Activated CD4-positive, alpha-beta memory T cell treated with anti-CD3 and anti-CD28 coated beads for 36 hours (primary cell): ENCODE measurements around the gene CLPSL1. TPM values are rescaled to one million over a fixed set of nuclear protein-coding genes. Genes with fewer than 3 reads are reported as not detected.

Experiments
- CTCF ChIA-PET: fragments of 350-600 bp; sonication (Branson Sonifier 250); formaldehyde crosslinking; loops from one replicate; lab custom pipeline; 2021; ENCODE audit warnings: antibody characterized with exemption, inconsistent platforms; lab: Charles Lee
- POLR2A ChIA-PET: fragments of 350-600 bp; sonication (Branson Sonifier 250); formaldehyde crosslinking; loops from one replicate; lab custom pipeline; 2021; ENCODE audit warnings: antibody characterized with exemption; lab: Charles Lee
- DNase-seq: peaks from one replicate; pipeline ENCODE4 v3.0.0-alpha.2; 2020
- H3K27ac Mint-ChIP-seq: one replicate; pipeline ENCODE4 v1.8.0; 2021; ENCODE audit warnings: mixed read lengths
- H3K27me3 Mint-ChIP-seq: one replicate; pipeline ENCODE4 v1.8.0; 2021; ENCODE audit warnings: mixed read lengths
- H3K36me3 Mint-ChIP-seq: one replicate; pipeline ENCODE4 v1.8.0; 2021; ENCODE audit warnings: mixed read lengths
- H3K4me1 Mint-ChIP-seq: one replicate; pipeline ENCODE4 v1.8.0; 2021; ENCODE audit warnings: low read depth, mixed read lengths
- H3K4me3 Mint-ChIP-seq: one replicate; pipeline ENCODE4 v1.8.0; 2021; ENCODE audit warnings: mild to moderate bottlenecking, mixed read lengths
- H3K9me3 Mint-ChIP-seq: one replicate; pipeline ENCODE4 v1.8.0; 2021; ENCODE audit warnings: mixed read lengths
- intact Hi-C: fragments of 100-400 bp; cut with micrococcal nuclease; formaldehyde crosslinking; loops from one replicate; pipeline ENCODE4 v1.15.1; 2023
- total RNA-seq, 2 experiments: library from RNA; stranded (reverse); gene quantifications; one replicate each; pipeline ENCODE4 v1.2.3, GENCODE V29; 2021

The CLPSL1 gene
- total RNA-seq, 2 experiments from 2014 or later: not detected

DNA sequence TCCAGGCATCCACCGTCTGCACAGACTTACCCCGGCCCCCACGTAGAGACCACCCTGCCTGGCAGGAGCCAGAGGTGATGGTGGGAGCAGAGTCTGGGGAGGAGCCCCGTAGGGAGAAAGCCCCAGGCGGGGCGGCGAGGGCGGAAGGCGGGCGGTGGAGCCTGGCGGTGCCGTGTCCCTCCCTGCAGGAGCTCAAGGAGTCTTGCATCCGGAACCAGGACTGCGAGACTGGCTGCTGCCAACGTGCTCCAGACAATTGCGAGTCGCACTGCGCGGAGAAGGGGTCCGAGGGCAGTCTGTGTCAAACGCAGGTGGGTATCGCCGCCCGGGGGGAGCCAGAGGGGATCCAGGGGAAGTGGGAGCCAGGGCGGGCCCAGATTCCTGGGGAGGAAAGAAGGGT, 6.0 kb downstream of the CLPSL1 start:
- Mint-ChIP-seq H3K27ac (no peak overlapping the region), H3K27me3 (peaks cover 42% of the 10 kb centered on the region), H3K9me3 (no peaks in the 10 kb centered on the region), H3K4me1 (no peaks in the 10 kb centered on the region), H3K36me3 (no peaks in the 10 kb centered on the region), H3K4me3 (no peak overlapping the region)
- DNase-seq: no peak
- ChIA-PET POLR2A (no interaction called here), CTCF (no interaction called here)
- intact Hi-C loops: no loop called here

DNA sequence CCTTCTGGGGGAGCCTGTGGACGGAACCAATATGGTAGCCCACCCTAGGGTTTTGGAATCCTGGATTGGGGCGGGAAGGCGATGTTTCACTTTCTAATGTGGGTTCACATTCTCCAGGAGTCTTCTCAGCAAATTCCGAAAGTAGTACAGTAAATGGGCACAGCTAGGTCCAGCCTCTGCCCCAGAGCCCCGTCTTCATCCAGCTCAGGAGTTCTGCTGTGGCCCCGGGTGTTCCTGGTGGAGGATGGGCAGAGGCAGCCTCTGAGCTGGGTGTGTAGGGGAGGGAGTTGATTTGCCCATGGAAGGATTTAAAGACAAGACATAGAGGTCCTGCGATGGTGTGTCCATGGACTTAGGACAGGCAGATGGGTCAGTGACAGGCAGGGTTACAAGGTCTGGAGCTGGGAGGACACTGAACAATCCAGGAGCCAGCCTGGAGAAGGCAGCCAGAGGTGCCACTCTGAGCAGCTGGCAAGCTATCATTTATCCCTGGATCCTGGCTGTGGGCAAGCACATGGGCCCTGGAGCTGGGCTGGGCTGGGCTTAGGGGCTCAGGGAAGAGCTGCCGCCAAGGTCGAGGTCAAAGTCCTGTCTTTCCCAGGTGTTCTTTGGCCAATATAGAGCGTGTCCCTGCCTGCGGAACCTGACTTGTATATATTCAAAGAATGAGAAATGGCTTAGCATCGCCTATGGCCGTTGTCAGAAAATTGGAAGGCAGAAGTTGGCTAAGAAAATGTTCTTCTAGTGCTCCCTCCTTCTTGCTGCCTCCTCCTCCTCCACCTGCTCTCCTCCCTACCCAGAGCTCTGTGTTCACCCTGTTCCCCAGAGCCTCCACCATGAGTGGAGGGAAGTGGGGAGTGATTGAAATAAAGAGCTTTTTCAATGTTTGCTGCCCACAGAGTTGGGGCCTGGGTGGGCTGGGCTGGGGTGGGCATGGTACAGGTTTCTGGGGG, 6.7 kb downstream of the CLPSL1 start:
- POLR2A ChIA-PET: no interaction called here
- H3K4me1 Mint-ChIP-seq: no peaks in the 10 kb centered on the region
- H3K27me3 Mint-ChIP-seq: peaks cover 42% of the 10 kb centered on the region
- no peaks in the 10 kb centered on the region for H3K9me3 Mint-ChIP-seq
- H3K27ac Mint-ChIP-seq: no peak overlapping the region
- H3K36me3 Mint-ChIP-seq: no peaks in the 10 kb centered on the region
- DNase-seq: no peak
- no peak overlapping the region for H3K4me3 Mint-ChIP-seq
- CTCF ChIA-PET: no interaction called here
- intact Hi-C loops: no loop called here

DNA sequence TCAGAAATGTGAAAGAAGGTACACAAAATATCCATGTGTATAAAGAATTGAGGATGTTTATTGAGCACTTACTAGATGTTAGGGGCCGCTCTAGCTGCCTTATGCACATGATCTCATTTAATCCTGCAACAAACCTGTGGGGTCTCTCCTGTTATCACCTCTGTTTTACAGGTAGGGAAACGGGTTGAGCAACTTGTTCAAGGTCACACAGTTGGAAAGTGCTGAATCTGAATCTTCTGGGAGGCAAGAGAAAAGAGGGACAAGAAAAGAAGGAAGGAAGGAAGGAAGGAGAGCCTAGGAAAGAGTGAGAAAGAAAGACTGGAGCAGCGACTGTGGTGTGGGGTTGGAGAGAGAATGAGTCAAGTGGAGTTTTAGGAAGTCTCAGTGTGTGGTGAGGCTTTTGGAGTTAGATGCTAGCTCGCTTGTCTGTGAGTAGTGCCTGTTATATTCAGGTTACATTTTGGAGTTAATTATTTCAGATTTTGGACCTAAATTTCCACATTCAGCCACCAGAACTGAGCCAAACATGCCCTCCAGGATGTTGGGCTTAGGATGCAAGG, 7.7 kb downstream of the CLPSL1 start:
- H3K36me3 Mint-ChIP-seq: no peaks in the 10 kb centered on the region
- DNase-seq: no peak
- H3K27me3 Mint-ChIP-seq: peaks cover 44% of the 10 kb centered on the region
- intact Hi-C loops: no loop called here
- no peaks in the 10 kb centered on the region for H3K4me1 Mint-ChIP-seq
- POLR2A ChIA-PET: no interaction called here
- H3K4me3 Mint-ChIP-seq: no peak overlapping the region
- CTCF ChIA-PET: no interaction called here
- no peaks in the 10 kb centered on the region for H3K9me3 Mint-ChIP-seq
- no peak overlapping the region for H3K27ac Mint-ChIP-seq

DNA sequence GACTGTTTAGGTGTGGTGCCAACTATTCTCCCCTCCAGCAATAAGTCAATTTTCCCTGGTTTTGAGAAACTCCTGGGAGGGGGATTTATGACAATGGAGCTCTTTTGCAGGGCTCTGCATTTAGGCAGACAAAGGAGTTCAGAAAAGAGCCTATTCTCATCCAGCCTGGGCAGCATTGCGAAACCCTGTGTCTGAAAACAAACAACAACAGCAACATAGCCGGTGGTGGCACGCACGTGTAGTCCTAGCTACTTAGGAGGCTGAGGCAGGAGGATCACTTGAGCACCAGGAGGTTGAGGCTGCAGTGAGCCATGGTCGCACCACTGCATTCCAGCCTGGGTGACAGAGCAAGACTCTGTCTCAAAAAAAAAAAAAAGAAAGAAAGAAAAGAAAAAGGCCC, 9.9 kb downstream of the CLPSL1 start:
- Mint-ChIP-seq H3K27ac (no peak overlapping the region), H3K9me3 (no peaks in the 10 kb centered on the region), H3K4me1 (no peaks in the 10 kb centered on the region), H3K4me3 (no peak overlapping the region), H3K36me3 (no peaks in the 10 kb centered on the region), H3K27me3 (peaks cover 33% of the 10 kb centered on the region)
- ChIA-PET POLR2A (no interaction called here), CTCF (no interaction called here)
- intact Hi-C loops: no loop called here
- no peak for DNase-seq

DNA sequence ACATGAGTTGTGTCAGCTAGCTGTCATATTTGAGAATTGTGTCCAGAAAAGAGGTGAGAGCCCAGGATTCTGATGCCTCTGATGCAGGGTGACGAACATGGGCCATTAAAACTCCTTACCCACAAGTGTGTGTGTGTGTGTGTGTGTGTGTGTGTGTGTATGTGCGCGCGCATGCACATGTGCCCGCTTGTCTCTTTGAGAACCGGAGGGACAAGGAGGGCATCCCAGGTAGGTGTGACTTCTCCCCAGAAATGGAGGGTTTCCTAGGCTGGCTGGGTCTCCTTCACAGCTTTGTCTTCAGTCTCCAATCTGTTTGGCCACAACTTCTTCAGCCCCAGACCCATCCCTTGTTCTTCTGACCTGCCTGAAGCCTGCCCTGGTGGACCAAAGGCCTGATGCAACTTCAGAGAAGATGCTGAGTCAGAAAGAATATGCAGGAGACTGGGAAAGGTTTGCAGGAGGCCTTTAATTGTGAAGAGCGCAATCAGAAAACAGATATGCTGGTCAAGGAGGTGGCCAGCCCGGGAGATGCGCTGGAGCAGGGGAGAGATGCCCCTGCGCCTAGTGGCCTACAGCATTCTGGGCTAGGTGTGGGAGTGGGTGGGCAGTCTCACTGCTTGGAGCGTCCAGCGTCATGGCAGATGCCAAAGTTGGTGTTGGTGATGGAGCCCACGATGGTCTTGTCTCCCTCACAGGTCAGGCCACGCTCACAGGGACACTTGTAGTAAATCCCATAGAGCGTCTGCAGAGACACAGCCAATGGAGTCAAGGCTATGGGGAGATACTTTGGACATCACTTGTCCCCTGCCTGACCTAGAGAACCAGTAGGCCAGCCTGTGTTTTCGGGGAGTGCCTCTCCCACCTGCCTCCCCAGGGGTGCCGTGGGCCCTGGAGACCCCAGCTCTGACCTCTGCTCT, 14.0 kb downstream of the CLPSL1 start:
- DNase-seq: no peak
- ChIA-PET CTCF (interaction anchor here (0.7 kb wide), 1 partner anchor 267 kb away, joined by 3 read pairs; no protein-coding TSS in a partner anchor), POLR2A (no interaction called here)
- Mint-ChIP-seq H3K27ac (no peak overlapping the region), H3K4me1 (no peaks in the 10 kb centered on the region), H3K27me3 (peaks cover 7% of the 10 kb centered on the region), H3K9me3 (no peaks in the 10 kb centered on the region), H3K36me3 (no peaks in the 10 kb centered on the region), H3K4me3 (no peak overlapping the region)
- intact Hi-C loops: no loop called here

DNA sequence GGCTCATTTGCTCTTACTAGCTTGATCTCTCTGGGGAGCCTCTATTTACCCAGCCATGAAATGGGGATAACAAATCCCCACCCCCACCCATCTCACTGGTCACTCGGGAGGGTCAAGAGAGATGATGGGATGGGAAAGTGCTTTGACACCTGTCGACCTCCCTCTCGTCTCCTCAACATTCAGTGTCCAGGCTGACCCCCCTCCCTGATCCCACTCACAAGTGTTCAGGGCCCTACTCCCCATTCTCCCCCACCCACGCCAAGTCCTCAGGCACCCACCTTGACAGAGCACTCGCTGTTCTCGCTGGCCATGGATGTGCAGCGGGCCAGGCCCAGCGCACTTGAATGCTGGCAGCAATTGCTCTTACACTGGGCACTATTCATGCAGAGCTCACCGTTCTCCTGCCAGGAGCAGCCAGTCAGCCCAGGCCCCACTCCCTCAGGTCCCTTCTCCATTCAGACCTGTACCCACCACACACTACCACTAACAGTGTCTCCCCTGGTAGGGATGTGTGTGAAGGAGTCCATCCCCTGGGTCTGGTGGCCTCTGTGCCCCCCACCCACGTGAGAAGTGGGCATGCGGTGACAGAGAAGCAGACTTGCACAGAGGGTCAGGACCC, 14.7 kb downstream of the CLPSL1 start:
- H3K27ac Mint-ChIP-seq: no peak overlapping the region
- H3K27me3 Mint-ChIP-seq: peaks cover 4% of the 10 kb centered on the region
- no peaks in the 10 kb centered on the region for H3K4me1 Mint-ChIP-seq
- intact Hi-C loops: no loop called here
- no peaks in the 10 kb centered on the region for H3K9me3 Mint-ChIP-seq
- no peak for DNase-seq
- H3K4me3 Mint-ChIP-seq: no peak overlapping the region
- CTCF ChIA-PET: no interaction called here
- H3K36me3 Mint-ChIP-seq: no peaks in the 10 kb centered on the region
- POLR2A ChIA-PET: no interaction called here

DNA sequence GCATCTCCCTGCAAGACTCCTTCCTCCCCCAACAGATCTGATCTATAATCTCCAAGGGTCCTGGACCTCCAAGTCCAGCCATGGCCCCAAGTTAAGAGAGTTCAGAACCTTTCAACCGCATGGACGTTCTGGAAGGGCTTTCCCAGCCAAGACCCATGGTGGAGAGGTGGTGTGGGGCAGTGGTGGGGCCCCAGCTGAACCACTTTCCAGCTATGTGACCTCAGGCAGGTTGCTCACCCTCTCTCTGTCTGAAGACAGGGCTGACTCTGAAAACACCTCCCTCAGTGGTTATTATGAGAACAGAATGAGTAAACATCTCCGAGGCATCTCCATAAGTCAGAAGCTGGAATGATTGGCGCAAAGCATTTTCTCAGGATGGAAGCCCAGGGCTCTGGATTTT, 15.4 kb downstream of the CLPSL1 start:
- H3K4me3 Mint-ChIP-seq: no peak overlapping the region
- intact Hi-C loops: no loop called here
- no peaks in the 10 kb centered on the region for H3K36me3 Mint-ChIP-seq
- H3K27ac Mint-ChIP-seq: no peak overlapping the region
- POLR2A ChIA-PET: no interaction called here
- peaks cover 2% of the 10 kb centered on the region for H3K27me3 Mint-ChIP-seq
- H3K9me3 Mint-ChIP-seq: no peaks in the 10 kb centered on the region
- CTCF ChIA-PET: interaction anchor here (0.6 kb wide), 1 partner anchor 28 kb away, joined by 4 read pairs; no protein-coding TSS in a partner anchor
- DNase-seq: no peak
- H3K4me1 Mint-ChIP-seq: no peaks in the 10 kb centered on the region

DNA sequence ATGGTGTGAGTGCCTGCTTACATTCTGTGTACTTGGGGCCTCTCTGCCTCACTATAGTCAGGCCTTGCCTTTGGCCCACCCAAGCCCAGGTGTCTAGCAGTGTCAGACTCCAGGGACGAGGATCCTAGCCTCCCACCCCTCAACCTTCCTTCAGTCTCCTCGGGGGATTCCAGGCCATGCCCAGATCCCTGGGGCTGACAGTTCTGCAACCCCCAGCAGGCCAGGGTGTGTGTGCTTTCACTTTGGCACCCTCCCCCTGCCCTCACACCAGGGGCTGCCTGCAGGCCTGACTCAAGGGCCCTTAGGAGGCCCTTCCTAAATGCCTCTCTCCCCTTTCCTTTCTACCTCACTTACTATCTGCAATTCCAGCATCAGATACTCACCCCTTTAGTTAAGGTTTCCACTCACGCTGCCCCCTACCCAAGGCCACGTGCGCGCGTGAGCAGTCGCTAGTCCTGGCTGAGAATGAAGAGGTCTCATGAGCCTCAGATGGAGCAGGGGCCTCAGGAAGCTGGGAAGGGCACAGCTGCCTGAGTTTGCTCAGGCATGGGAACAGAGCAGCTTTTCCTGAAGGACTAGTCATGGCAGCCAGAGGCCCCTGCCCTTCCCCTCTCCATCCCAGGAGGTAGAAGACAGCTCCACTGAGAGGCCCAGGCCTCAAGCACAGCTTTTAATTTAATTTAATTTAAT, 17.2 kb downstream of the CLPSL1 start:
- Mint-ChIP-seq H3K4me1 (no peaks in the 10 kb centered on the region), H3K36me3 (no peaks in the 10 kb centered on the region), H3K9me3 (no peaks in the 10 kb centered on the region), H3K27me3 (no peaks in the 10 kb centered on the region), H3K4me3 (no peak overlapping the region), H3K27ac (no peak overlapping the region)
- DNase-seq: no peak
- intact Hi-C loops: no loop called here
- ChIA-PET POLR2A (no interaction called here), CTCF (no interaction called here)

DNA sequence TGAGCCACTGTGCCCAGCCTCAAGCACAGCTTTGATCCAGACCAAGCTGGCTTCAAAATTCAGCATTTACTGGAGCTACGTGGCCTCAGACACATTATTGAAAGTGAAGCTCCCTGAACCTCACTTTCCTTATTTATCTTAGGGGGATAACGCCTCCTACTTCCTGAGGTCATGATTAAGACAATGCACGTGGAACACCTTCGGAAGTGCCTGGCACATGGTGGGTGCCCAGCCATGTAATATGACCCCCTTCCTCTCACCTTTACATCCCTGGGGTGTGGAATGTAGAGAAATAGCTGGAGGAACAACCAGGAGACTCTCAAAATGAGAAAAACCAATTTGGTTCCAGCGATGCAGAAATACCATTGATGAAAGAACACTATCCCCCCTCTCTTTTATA, 17.9 kb downstream of the CLPSL1 start:
- Mint-ChIP-seq H3K9me3 (no peaks in the 10 kb centered on the region), H3K36me3 (no peaks in the 10 kb centered on the region), H3K27ac (no peak overlapping the region), H3K27me3 (no peaks in the 10 kb centered on the region), H3K4me1 (no peaks in the 10 kb centered on the region), H3K4me3 (no peak overlapping the region)
- intact Hi-C loops: no loop called here
- ChIA-PET POLR2A (no interaction called here), CTCF (no interaction called here)
- DNase-seq: no peak

DNA sequence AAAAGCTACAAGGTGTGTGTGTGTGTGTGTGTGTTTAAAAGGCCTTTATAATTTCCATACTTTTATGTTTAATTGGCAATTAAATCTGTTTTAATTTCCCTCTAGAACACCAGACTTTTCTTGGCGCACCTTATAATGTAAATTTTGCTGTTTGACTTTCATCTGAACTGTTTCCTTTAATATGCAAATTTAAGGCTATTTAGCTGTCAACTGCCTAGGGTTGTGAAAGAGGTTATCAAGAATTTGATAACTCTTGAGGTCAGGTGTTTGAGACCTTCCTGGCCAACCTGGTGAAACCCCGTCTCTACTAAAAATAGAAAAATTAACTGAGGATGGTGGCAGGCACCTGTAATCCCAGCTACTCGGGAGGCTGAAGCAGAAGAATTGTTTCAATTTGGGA, 20.3 kb downstream of the CLPSL1 start:
- Mint-ChIP-seq H3K27me3 (peaks cover 10% of the 10 kb centered on the region), H3K36me3 (no peaks in the 10 kb centered on the region), H3K9me3 (no peaks in the 10 kb centered on the region), H3K4me3 (no peak overlapping the region), H3K4me1 (no peaks in the 10 kb centered on the region), H3K27ac (no peak overlapping the region)
- POLR2A ChIA-PET: no interaction called here
- DNase-seq: no peak
- intact Hi-C loops: no loop called here
- CTCF ChIA-PET: no interaction called here

DNA sequence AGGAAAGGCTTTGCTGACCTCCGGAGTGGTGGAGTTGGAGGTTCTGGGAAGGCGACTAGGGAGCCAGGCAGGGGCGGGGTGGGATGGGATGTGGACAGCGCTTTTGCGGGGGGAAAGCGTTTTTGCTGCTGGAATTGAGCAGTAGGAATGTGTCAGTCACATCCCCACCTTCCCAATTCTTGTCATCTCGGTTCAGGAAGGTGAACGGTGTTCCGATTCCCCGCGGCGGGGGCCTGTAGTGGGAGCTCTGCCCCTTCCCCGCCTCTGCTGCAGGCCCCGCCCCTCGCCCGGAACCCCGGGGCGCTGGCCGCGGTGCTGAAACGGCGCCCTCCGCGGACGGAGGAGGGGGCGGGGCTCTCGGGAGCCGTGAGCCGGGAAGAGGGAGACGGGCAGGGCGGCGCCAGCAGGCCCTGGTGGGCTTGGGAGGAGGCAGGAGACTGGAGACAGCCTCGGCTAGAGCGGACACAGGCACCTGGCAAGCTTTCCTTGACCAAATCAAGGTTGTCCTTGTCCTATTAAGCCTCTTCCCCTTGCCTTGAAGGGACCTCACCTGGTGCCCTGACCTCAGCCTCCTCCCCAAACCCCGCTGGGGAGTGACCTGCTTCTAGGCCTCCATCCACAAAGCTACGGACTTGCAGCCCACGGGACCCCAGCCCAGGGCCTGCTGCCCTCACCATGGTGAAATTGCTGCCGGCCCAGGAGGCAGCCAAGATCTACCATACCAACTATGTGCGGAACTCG, 24.3 kb downstream of the CLPSL1 start, which contains the start of gene LHFPL5:
TSS of gene LHFPL5 (plus strand) at position 357 of the 741 bp plus-strand sequence. CDS start at position 676, 319 bp downstream.
- CTCF ChIA-PET: no interaction called here
- DNase-seq: peak; percentile 59

More for the DNA sequence above, 24.3 kb downstream of the CLPSL1 start, which contains the start of gene LHFPL5:
- H3K36me3 Mint-ChIP-seq: no peaks in the 10 kb centered on the region
- no peaks in the 10 kb centered on the region for H3K4me1 Mint-ChIP-seq
- intact Hi-C loops: no loop called here
- H3K27ac Mint-ChIP-seq: no peak within 1 kb of the TSS
- POLR2A ChIA-PET: no interaction called here
- peaks cover 24% of the 10 kb centered on the region for H3K27me3 Mint-ChIP-seq
- no peak within 1 kb of the TSS for H3K4me3 Mint-ChIP-seq
- no peaks in the 10 kb centered on the region for H3K9me3 Mint-ChIP-seq
